GM23338 (cell line): ENCODE measurements around the gene ASPDH.

Experiments
- CREB1 ChIP-seq: fragments of 250-450 bp; sonication (Bioruptor Pico); IDR thresholded peaks from 2 replicates; pipeline ENCODE4 v1.5.0; 2020; ENCODE audit warnings: low read depth, mild to moderate bottlenecking, moderate library complexity
- EZH2 ChIP-seq: fragments of 200-600 bp; sonication (generic); IDR thresholded peaks from one replicate; pipeline ENCODE4 v1.8.0; 2017; ENCODE audit warnings: antibody characterized with exemption, mild to moderate bottlenecking, low read depth; ENCODE audit not compliant: unreplicated experiment
- TF ChIP-seq, protein P1 (sequence below), 2 experiments: fragments of 200-600 bp in 1 of 2; sonication (generic) in 1 of 2; conservative IDR thresholded peaks; 2 replicates each; pipeline versions ENCODE4 v1.5.1 to v1.6.1; 2016 to 2017; ENCODE audit warnings: antibody characterized with exemption in 2 of 2, low read depth in 2 of 2, mild to moderate bottlenecking in 2 of 2, moderate library complexity in 1 of 2

DNA sequence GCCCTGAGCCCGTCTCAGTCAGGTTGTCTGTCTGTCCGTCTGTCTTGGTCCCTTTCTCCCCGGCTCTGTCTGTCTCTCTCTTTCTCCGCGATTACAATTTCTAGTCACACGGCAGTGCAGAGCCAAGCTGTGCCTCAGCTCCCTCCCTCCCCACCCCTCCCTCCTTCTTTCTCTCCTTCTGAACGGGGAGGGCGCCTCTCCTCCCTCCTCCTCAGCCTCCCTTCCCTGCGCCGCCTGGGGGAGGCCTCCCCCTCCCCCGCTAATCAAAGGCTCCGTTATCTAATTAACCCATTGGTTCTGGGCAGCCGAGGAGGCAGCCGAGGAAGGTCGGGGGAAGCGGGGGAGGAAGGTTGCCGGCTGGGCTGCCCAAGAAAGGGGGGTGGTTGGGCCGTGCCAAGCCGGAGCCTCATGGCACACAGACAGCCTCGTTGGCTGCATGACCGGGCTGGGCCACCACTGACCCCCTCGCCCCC, 38.0 kb upstream of the ASPDH start:
- TF ChIP-seq, protein P1, sequence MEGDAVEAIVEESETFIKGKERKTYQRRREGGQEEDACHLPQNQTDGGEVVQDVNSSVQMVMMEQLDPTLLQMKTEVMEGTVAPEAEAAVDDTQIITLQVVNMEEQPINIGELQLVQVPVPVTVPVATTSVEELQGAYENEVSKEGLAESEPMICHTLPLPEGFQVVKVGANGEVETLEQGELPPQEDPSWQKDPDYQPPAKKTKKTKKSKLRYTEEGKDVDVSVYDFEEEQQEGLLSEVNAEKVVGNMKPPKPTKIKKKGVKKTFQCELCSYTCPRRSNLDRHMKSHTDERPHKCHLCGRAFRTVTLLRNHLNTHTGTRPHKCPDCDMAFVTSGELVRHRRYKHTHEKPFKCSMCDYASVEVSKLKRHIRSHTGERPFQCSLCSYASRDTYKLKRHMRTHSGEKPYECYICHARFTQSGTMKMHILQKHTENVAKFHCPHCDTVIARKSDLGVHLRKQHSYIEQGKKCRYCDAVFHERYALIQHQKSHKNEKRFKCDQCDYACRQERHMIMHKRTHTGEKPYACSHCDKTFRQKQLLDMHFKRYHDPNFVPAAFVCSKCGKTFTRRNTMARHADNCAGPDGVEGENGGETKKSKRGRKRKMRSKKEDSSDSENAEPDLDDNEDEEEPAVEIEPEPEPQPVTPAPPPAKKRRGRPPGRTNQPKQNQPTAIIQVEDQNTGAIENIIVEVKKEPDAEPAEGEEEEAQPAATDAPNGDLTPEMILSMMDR (conservative IDR thresholded peaks at IDR 0.05; ENCODE audit: low read depth in 2 of 2): no peak
- TF ChIP-seq CREB1 (CRISPR knock-in tag) (no peak), EZH2 (peak; percentile 25)
